GM12878 (cell line): ENCODE measurements around the gene MYO1D. TPM values are rescaled to one million over a fixed set of nuclear protein-coding genes. Genes with fewer than 3 reads are reported as not detected.

Source experiments
- ATAC-seq: fragments of 200-7000 bp; cut with Tn5 transposase; 3 replicates; pipeline ENCODE4 v1.9.1; 2020; ENCODE audit warnings: mild to moderate bottlenecking, moderate library complexity
- BruUV-seq: library from RNA; stranded (reverse); fragments of 400-500 nt; replicated peaks from 2 replicates; lab custom pipeline; 2021; lab: Mats Ljungman, UMichigan
- CTCF ChIA-PET: fragments of 300-600 bp; sonication (Branson Sonifier 250); formaldehyde crosslinking; extraction: SDS; loops from one replicate; lab custom pipeline; 2021; ENCODE audit warnings: inconsistent platforms; lab: Yijun Ruan, JAX
- POLR2A ChIA-PET: fragments of 350-600 bp; formaldehyde crosslinking; extraction: SDS; loops from one replicate; lab custom pipeline; 2021; ENCODE audit warnings: inconsistent platforms; lab: Charles Lee
- RAD21 ChIA-PET: fragments of 300-600 bp; sonication (Branson Sonifier 250); formaldehyde crosslinking; loops from one replicate; lab custom pipeline; 2023; ENCODE audit warnings: antibody characterized with exemption; ENCODE audit not compliant: unreplicated experiment; lab: Charles Lee
- SMC1A ChIA-PET: fragments of 300-600 bp; sonication (Branson Sonifier 250); formaldehyde crosslinking; loops from one replicate; lab custom pipeline; 2023; ENCODE audit not compliant: unreplicated experiment, uncharacterized antibody; lab: Charles Lee
- DNase-seq: peaks from one replicate; pipeline ENCODE4 v3.0.0-alpha.2; 2011; ENCODE audit warnings: low read depth, low spot score
- FAIRE-seq: peaks from 3 replicates; lab custom pipeline; 2011; peaks lifted over from hg19 to GRCh38; lab: Jason Lieb, UNC
- H2AFZ ChIP-seq: 2 replicates; pipeline ENCODE4 v1.6.0; 2011; ENCODE audit warnings: low read depth, low read length, control low read depth; ENCODE audit not compliant: control insufficient read depth
- H3K27ac ChIP-seq: 2 replicates; pipeline ENCODE4 v1.5.1; 2011; ENCODE audit warnings: control low read depth; ENCODE audit not compliant: control insufficient read depth, insufficient read depth
- H3K27me3 ChIP-seq, 2 experiments: replicated peaks in 1 of 2; 2 replicates each; pipeline versions ENCODE4 v1.6.0 to v1.6.1; 2011; ENCODE audit warnings: low read length in 1 of 2; ENCODE audit not compliant: control insufficient read depth in 2 of 2, insufficient read depth in 2 of 2
- H3K36me3 ChIP-seq, 2 experiments: 2 replicates each; pipeline ENCODE4 v1.5.1; 2011; ENCODE audit warnings: low read length in 1 of 2; ENCODE audit not compliant: control insufficient read depth in 2 of 2, insufficient read depth in 2 of 2
- H3K4me1 ChIP-seq: 2 replicates; pipeline ENCODE4 v1.6.1; 2011; ENCODE audit warnings: mild to moderate bottlenecking, low read length, moderate library complexity, mixed read lengths; ENCODE audit not compliant: control insufficient read depth, insufficient read depth
- H3K4me2 ChIP-seq: 2 replicates; pipeline ENCODE4 v1.6.0; 2011; ENCODE audit warnings: control low read depth; ENCODE audit not compliant: control insufficient read depth, insufficient read depth
- H3K4me3 ChIP-seq: fragments of 200-600 bp; sonication (generic); 2 replicates; pipeline ENCODE4 v1.5.1; 2016
- H3K79me2 ChIP-seq: 2 replicates; pipeline ENCODE4 v1.6.0; 2011; ENCODE audit warnings: low read length; ENCODE audit not compliant: control insufficient read depth, insufficient read depth
- H3K9ac ChIP-seq: 2 replicates; pipeline ENCODE4 v1.8.0; 2011; ENCODE audit warnings: low read length, control low read depth, mixed read lengths; ENCODE audit not compliant: control insufficient read depth, insufficient read depth
- H3K9me3 ChIP-seq: replicated peaks from 3 replicates; pipeline ENCODE4 v1.5.1; 2011; ENCODE audit warnings: mild to moderate bottlenecking, low read length; ENCODE audit not compliant: control insufficient read depth, insufficient read depth
- H4K20me1 ChIP-seq: 2 replicates; pipeline ENCODE4 v1.6.0; 2011; ENCODE audit not compliant: control insufficient read depth, insufficient read depth
- EZH2 ChIP-seq: IDR thresholded peaks from 2 replicates; pipeline ENCODE4 v1.6.1; 2012; ENCODE audit warnings: low read depth, mild to moderate bottlenecking, control low read depth, inconsistent platforms, low read length, borderline replicate concordance; ENCODE audit not compliant: control insufficient read depth
- HDAC2 ChIP-seq: fragments of 200-600 bp; sonication (generic); IDR thresholded peaks from 2 replicates; pipeline ENCODE4 v1.6.1; 2017
- KAT2A ChIP-seq: conservative IDR thresholded peaks from 2 replicates; pipeline ENCODE4 v1.6.1; 2011; ENCODE audit warnings: low read depth, low read length; ENCODE audit not compliant: control insufficient read depth
- MEF2A ChIP-seq: IDR thresholded peaks from 2 replicates; pipeline ENCODE4 v1.6.1; 2011; ENCODE audit warnings: low read depth, mild to moderate bottlenecking, low read length, moderate library complexity; ENCODE audit not compliant: insufficient read depth
- POLR2AphosphoS2 ChIP-seq: IDR thresholded peaks from 2 replicates; pipeline ENCODE4 v1.6.1; 2011; ENCODE audit warnings: low read depth, mild to moderate bottlenecking, low read length, improper control_type of control experiment, moderate library complexity
- SMAD5 ChIP-seq: IDR thresholded peaks from 2 replicates; pipeline ENCODE4 v1.6.1; 2016; ENCODE audit warnings: antibody characterized with exemption, low read depth
- STAT1 ChIP-seq: fragments of 450-650 bp; conservative IDR thresholded peaks from 2 replicates; pipeline ENCODE4 v1.6.1; 2014; ENCODE audit warnings: antibody characterized with exemption, mild to moderate bottlenecking
- WGBS: methylation state at CpG from one replicate; pipeline ENCODE4 v1.1.6; 2016; ENCODE audit warnings: low lambda C conversion rate; ENCODE audit not compliant: insufficient replicate concordance, insufficient coverage; ENCODE audit errors: missing lambda C conversion rate; 5-methylcytosine and 5-hydroxymethylcytosine counted together
- in situ Hi-C: fragments of 300-500 bp; cut with MboI; formaldehyde crosslinking; loops from 9 replicates; pipeline ENCODE4 v1.14.3; 2018; ENCODE audit warnings: mixed read lengths
- intact Hi-C: fragments of 100-400 bp; cut with micrococcal nuclease; formaldehyde crosslinking; loops from one replicate; pipeline ENCODE4 v1.14.2; 2022; ENCODE audit not compliant: unreplicated experiment
- polyA plus RNA-seq, 11 experiments: library from polyadenylated mRNA; depleted of rRNA in 4 of 11; unstranded in 6 of 11; stranded (reverse) in 5 of 11; fragments of >200 nt; fragmentation: Nextera tagmentation in 4 of 11; fragmentation: Illumina TruSeq in 1 of 11; extraction: Ambion mirVana in 4 of 11; extraction: Trizol in 1 of 11; gene quantifications; 1 replicate in 1 of 11; 2 replicates in 10 of 11; pipeline versions ENCODE4 v1.2.1 to v1.2.3, GENCODE V29; 2011 to 2016; ENCODE audit warnings: inconsistent platforms in 2 of 11, missing spikeins in 2 of 11, low read depth in 1 of 11
- total RNA-seq, 4 experiments: library from RNA; depleted of rRNA in 3 of 4; stranded (reverse); fragments of >200 nt in 3 of 4; fragmentation: Illumina TruSeq in 1 of 4; extraction: Trizol in 1 of 4; gene quantifications; 2 replicates each; pipeline versions ENCODE4 v1.2.1 to v1.2.3, GENCODE V29; 2013 to 2021
- TF ChIP-seq, protein P1 (sequence below): IDR thresholded peaks from 2 replicates; pipeline ENCODE4 v1.6.1; 2011; ENCODE audit warnings: borderline replicate concordance, low read depth, mild to moderate bottlenecking, moderate library complexity, mixed read lengths, low read length; ENCODE audit not compliant: insufficient read depth; ENCODE audit errors: extremely low read length
- TF ChIP-seq, protein P2 (sequence below): fragments of 450-650 bp; IDR thresholded peaks from 2 replicates; pipeline ENCODE4 v1.6.1; 2017; ENCODE audit warnings: mild to moderate bottlenecking, low read depth, inconsistent platforms; ENCODE audit not compliant: poor library complexity, severe bottlenecking
- TF ChIP-seq, protein P3 (sequence below): fragments of 450-650 bp; IDR thresholded peaks from 2 replicates; pipeline ENCODE4 v1.6.1; 2017; ENCODE audit warnings: mild to moderate bottlenecking
- TF ChIP-seq, protein P4 (sequence below): IDR thresholded peaks from 2 replicates; pipeline ENCODE4 v1.6.1; 2011; ENCODE audit warnings: borderline replicate concordance, low read depth, mild to moderate bottlenecking, moderate library complexity, low read length; ENCODE audit not compliant: insufficient read depth, poor library complexity, severe bottlenecking

MYO1D gene
- total and polyA plus RNA-seq, 10 of the 15 experiments (the other 5 are each of a cell fraction or from before 2014, with no cell fraction given): 1.8 to 37.7 (median 25.4) TPM

DNA sequence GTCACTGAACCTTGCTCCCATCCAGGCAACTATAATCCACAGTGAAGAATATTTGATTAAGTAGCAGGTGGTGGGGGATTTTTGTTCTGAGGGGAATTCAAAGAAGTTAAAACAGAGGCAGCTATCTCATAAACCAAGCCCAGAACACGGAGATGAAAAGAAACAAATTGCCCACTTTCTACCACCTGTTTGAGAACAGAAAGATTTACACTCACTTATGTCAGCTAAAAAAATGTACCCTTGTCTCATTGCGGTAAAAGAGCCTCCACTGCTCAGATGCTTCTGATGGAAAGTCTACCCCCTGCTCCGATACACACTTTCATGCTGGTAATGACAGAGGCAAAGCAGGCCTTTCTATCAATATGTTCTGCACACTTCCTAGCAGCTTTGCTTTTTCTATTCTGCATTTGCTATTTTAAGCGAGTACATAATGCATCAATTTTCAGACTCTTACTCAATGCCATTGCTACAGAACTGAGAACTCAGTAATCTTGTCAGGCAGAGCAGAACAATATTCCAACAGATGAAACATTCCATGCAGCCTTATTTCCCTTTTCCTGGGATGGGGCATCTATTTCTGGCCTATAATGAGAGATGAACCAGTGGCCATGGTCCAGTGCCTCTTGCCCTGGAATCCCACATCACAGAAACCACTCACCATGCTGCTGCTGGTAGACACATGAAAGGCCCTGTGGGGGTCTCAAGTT is 361.1 kb downstream of the MYO1D start (continued):
- TF ChIP-seq STAT1: no peak
- TF ChIP-seq MEF2A: peak; percentile 53; the same call in 1 of the 2 replicates
- no peak for TF ChIP-seq POLR2AphosphoS2
- TF ChIP-seq, protein P1, sequence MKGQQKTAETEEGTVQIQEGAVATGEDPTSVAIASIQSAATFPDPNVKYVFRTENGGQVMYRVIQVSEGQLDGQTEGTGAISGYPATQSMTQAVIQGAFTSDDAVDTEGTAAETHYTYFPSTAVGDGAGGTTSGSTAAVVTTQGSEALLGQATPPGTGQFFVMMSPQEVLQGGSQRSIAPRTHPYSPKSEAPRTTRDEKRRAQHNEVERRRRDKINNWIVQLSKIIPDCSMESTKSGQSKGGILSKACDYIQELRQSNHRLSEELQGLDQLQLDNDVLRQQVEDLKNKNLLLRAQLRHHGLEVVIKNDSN: no peak
- TF ChIP-seq KAT2A: no peak
- TF ChIP-seq HDAC2: no peak

DNA sequence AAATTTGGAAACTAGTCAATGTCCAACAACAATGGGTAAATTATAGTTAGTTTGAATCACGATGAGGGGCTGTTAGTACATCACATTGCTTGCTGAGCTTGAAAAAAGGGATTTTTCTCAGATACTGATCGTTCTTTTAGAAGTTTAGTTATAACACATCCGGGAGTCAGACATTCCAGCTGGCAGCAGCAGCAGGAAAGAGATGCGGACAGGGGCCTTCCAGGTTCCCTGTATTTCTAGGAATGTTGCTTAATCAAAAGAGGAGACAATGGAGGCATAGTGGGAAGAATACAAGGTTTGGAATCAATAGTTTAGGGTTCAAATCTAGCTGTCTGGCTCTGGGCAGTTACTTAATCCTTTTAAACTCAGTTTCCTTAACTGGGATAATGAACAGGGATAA is 362.3 kb downstream of the MYO1D start:
- 99% methylated on average over 4 of the region's 4 CpGs for WGBS
- Histone ChIP-seq H3K36me3 (no peaks in the 10 kb centered on the region), H4K20me1 (no peaks in the 10 kb centered on the region), H3K4me3 (no peak overlapping the region), H3K9me3 (no peaks in the 10 kb centered on the region), H3K4me1 (peaks cover 46% of the 10 kb centered on the region), H3K27me3 (no peaks in the 10 kb centered on the region), H3K9ac (no peak overlapping the region), H2AFZ (no peak overlapping the region), H3K27ac (peak overlapping the region; percentile 90), H3K4me2 (no peak overlapping the region), H3K79me2 (no peaks in the 10 kb centered on the region; the same call in 1 of the 2 replicates)
- no peak for DNase-seq
- no TSS peak for BruUV-seq
- RAD21 ChIA-PET: interaction anchor here (1.0 to 19.5 kb wide), 6 partner anchors 9 to 55 kb away, joined by 4 to 543 read pairs (median 12); partner anchors contain the start of gene CDK5R1
- CTCF ChIA-PET: interaction anchor here (0.8 to 4.9 kb wide), 4 partner anchors 10 to 37 kb away, joined by 3 to 28 read pairs (median 4); partner anchors contain the start of gene CDK5R1
- FAIRE-seq: no peak
- POLR2A ChIA-PET: interaction anchor here (1.6 to 18.8 kb wide), 3 partner anchors 10 to 54 kb away, joined by 5 to 308 read pairs (median 15); partner anchors contain the start of gene CDK5R1
- no peak for ATAC-seq
- SMC1A ChIA-PET: interaction anchor here (1.2 to 13.7 kb wide), 3 partner anchors 9 to 50 kb away, joined by 4 to 286 read pairs (median 237); partner anchors contain the start of gene CDK5R1
- in situ Hi-C loops (no loop called here), intact Hi-C loops (no loop called here)
- TF ChIP-seq, protein P2, sequence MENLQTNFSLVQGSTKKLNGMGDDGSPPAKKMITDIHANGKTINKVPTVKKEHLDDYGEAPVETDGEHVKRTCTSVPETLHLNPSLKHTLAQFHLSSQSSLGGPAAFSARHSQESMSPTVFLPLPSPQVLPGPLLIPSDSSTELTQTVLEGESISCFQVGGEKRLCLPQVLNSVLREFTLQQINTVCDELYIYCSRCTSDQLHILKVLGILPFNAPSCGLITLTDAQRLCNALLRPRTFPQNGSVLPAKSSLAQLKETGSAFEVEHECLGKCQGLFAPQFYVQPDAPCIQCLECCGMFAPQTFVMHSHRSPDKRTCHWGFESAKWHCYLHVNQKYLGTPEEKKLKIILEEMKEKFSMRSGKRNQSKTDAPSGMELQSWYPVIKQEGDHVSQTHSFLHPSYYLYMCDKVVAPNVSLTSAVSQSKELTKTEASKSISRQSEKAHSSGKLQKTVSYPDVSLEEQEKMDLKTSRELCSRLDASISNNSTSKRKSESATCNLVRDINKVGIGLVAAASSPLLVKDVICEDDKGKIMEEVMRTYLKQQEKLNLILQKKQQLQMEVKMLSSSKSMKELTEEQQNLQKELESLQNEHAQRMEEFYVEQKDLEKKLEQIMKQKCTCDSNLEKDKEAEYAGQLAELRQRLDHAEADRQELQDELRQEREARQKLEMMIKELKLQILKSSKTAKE: no peak
- TF ChIP-seq EZH2 (no peak), SMAD5 (no peak)
- TF ChIP-seq, protein P3, sequence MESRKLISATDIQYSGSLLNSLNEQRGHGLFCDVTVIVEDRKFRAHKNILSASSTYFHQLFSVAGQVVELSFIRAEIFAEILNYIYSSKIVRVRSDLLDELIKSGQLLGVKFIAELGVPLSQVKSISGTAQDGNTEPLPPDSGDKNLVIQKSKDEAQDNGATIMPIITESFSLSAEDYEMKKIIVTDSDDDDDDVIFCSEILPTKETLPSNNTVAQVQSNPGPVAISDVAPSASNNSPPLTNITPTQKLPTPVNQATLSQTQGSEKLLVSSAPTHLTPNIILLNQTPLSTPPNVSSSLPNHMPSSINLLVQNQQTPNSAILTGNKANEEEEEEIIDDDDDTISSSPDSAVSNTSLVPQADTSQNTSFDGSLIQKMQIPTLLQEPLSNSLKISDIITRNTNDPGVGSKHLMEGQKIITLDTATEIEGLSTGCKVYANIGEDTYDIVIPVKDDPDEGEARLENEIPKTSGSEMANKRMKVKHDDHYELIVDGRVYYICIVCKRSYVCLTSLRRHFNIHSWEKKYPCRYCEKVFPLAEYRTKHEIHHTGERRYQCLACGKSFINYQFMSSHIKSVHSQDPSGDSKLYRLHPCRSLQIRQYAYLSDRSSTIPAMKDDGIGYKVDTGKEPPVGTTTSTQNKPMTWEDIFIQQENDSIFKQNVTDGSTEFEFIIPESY: no peak
- TF ChIP-seq, protein P4, sequence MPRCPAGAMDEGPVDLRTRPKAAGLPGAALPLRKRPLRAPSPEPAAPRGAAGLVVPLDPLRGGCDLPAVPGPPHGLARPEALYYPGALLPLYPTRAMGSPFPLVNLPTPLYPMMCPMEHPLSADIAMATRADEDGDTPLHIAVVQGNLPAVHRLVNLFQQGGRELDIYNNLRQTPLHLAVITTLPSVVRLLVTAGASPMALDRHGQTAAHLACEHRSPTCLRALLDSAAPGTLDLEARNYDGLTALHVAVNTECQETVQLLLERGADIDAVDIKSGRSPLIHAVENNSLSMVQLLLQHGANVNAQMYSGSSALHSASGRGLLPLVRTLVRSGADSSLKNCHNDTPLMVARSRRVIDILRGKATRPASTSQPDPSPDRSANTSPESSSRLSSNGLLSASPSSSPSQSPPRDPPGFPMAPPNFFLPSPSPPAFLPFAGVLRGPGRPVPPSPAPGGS: no peak
